Gastroesophageal sphincter (tissue), 3 donors: ENCODE results near the gene CCNG2.

Experiments
- CTCF ChIP-seq, 4 experiments: fragments of 200-600 bp in 2 of 4; fragments of 450-650 bp in 2 of 4; sonication (generic) in 1 of 4; IDR thresholded peaks; one replicate each; pipeline ENCODE4 v1.5.1; 2017 to 2019; ENCODE audit warnings: antibody characterized with exemption in 4 of 4, mild to moderate bottlenecking in 2 of 4, moderate library complexity in 2 of 4
- EP300 ChIP-seq: sonication (generic); formaldehyde crosslinking; IDR thresholded peaks from one replicate; pipeline ENCODE4 v1.6.1; 2017; ENCODE audit warnings: antibody characterized with exemption, mild to moderate bottlenecking
- POLR2A ChIP-seq, 2 donors: fragments of 450-650 bp; IDR thresholded peaks; one replicate each; pipeline ENCODE4 v1.6.1; 2017; ENCODE audit warnings: antibody characterized with exemption in 2 of 2, mild to moderate bottlenecking in 2 of 2, moderate library complexity in 1 of 2
- POLR2AphosphoS5 ChIP-seq: sonication (generic); formaldehyde crosslinking; IDR thresholded peaks from one replicate; pipeline ENCODE4 v1.6.1; 2017; ENCODE audit warnings: antibody characterized with exemption

- TF ChIP-seq EP300 (no peak), CTCF (IDR thresholded peaks at IDR 0.05) (no peak), POLR2AphosphoS5 (no peak), POLR2A (IDR thresholded peaks at IDR 0.05) (no peak)
Observed at GRCh38 chr4:77189412-77189811, 32.4 kb downstream of the CCNG2 start.
